ENCODE results near the gene PRSS53.

Gene PRSS53

GRCh38 chr16:31077592-31078396, 10.9 kb downstream of the PRSS53 start:
- DNase-seq (ENCODE audit: low spot score) = no peak

GRCh38 chr16:31077024-31077423, 11.7 kb downstream of the PRSS53 start:
- no peak for DNase-seq (ENCODE audit: low spot score)

GRCh38 chr16:31076319-31076718, 12.4 kb downstream of the PRSS53 start:
- DNase-seq (ENCODE audit: low spot score) = no peak

GRCh38 chr16:31074814-31075183, 13.9 kb downstream of the PRSS53 start:
- DNase-seq (ENCODE audit: low spot score) = no peak

- DNase-seq (ENCODE audit: low spot score) = peak; percentile 98
Observed at GRCh38 chr16:31073970-31074813, 14.6 kb downstream of the PRSS53 start, which contains the start of the genes ZNF646 and ZNF668. Gene ZNF646, plus strand, starts transcription at chr16:31074422. Its CDS starts 1,903 bp downstream, at chr16:31076325. Gene ZNF668, minus strand, starts transcription at chr16:31074240. Its CDS starts 9,781 bp downstream, at chr16:31064459.

- DNase-seq (ENCODE audit: low spot score) = peak; percentile 86
Observed at GRCh38 chr16:31073142-31073969, 15.4 kb downstream of the PRSS53 start.

GRCh38 chr16:31072540-31073141, 16.1 kb downstream of the PRSS53 start:
- DNase-seq (ENCODE audit: low spot score) = no peak

- DNase-seq (ENCODE audit: low spot score) = peak; percentile 28
Observed at GRCh38 chr16:31071861-31072260, 16.9 kb downstream of the PRSS53 start.

- DNase-seq (ENCODE audit: low spot score) = no peak
Observed at GRCh38 chr16:31067342-31067741, 21.4 kb downstream of the PRSS53 start.

- DNase-seq (ENCODE audit: low spot score) = no peak
Observed at GRCh38 chr16:31064882-31065461, 23.8 kb downstream of the PRSS53 start.

GRCh38 chr16:31063843-31064611, 24.7 kb downstream of the PRSS53 start:
- no peak for DNase-seq (ENCODE audit: low spot score)

GRCh38 chr16:31063495-31063842, 25.3 kb downstream of the PRSS53 start:
- no peak for DNase-seq (ENCODE audit: low spot score)

GRCh38 chr16:31061813-31062440, 26.8 kb downstream of the PRSS53 start:
- no peak for DNase-seq (ENCODE audit: low spot score)

- DNase-seq (ENCODE audit: low spot score) = no peak
Observed at GRCh38 chr16:31061126-31061812, 27.5 kb downstream of the PRSS53 start.

- no peak for DNase-seq (ENCODE audit: low spot score)
Observed at GRCh38 chr16:31055613-31056012, 33.1 kb downstream of the PRSS53 start.

GRCh38 chr16:31052114-31052513, 36.6 kb downstream of the PRSS53 start:
- DNase-seq (ENCODE audit: low spot score) = peak; percentile 81

- no peak for DNase-seq (ENCODE audit: low spot score)
Observed at GRCh38 chr16:31050280-31051030, 38.3 kb downstream of the PRSS53 start.

- DNase-seq (ENCODE audit: low spot score) = no peak
Observed at GRCh38 chr16:31043898-31044481, 44.8 kb downstream of the PRSS53 start.
